CD4-positive, CD25-positive, alpha-beta regulatory T cell (primary cell): ENCODE measurements around the gene RAB7A. TPM values are rescaled to one million over a fixed set of nuclear protein-coding genes. Genes with fewer than 3 reads are reported as not detected.

ENCODE experiments used
- ATAC-seq, 2 donors: fragments of 150-1000 bp; cut with Tn5 transposase; one replicate each; pipeline ENCODE4 v1.10.0; 2021; ENCODE audit warnings: low read depth in 2 of 2, moderate number of reproducible peaks in 2 of 2, moderate library complexity in 1 of 2
- DNase-seq, 3 donors: peaks; one replicate each; pipeline versions ENCODE4 v3.0.0 to v3.0.0-alpha.2; 2012 to 2022; ENCODE audit warnings: mixed read lengths in 1 of 3
- H3K27ac ChIP-seq: one replicate; pipeline ENCODE4 v1.7.0; 2013; ENCODE audit warnings: mild to moderate bottlenecking, low read length; ENCODE audit not compliant: insufficient read depth, poor library complexity, severe bottlenecking
- H3K27me3 ChIP-seq: one replicate; pipeline ENCODE4 v1.7.0; 2013; ENCODE audit warnings: low read length; ENCODE audit not compliant: control insufficient read depth, insufficient read depth
- H3K36me3 ChIP-seq: one replicate; pipeline ENCODE4 v1.7.0; 2013; ENCODE audit warnings: mild to moderate bottlenecking, low read length, moderate library complexity; ENCODE audit not compliant: control insufficient read depth, insufficient read depth
- H3K4me1 ChIP-seq: 2 replicates; pipeline ENCODE4 v1.7.0; 2013; ENCODE audit warnings: mild to moderate bottlenecking, low read length; ENCODE audit not compliant: insufficient read depth, control insufficient read depth, poor library complexity, severe bottlenecking
- H3K4me3 ChIP-seq: one replicate; pipeline ENCODE4 v1.7.0; 2013; ENCODE audit warnings: low read depth, mild to moderate bottlenecking, low read length, moderate library complexity
- H3K9me3 ChIP-seq, 2 experiments: 1 replicate in 1 of 2; 2 replicates in 1 of 2; pipeline ENCODE4 v1.7.0; 2013; ENCODE audit warnings: low read length in 2 of 2, mild to moderate bottlenecking in 1 of 2, moderate library complexity in 1 of 2; ENCODE audit not compliant: control insufficient read depth in 2 of 2
- H3K27ac Mint-ChIP-seq, 3 donors: one replicate each; pipeline ENCODE4 v1.8.0; 2020 to 2022; ENCODE audit warnings: mild to moderate bottlenecking in 3 of 3, mixed read lengths in 3 of 3, moderate library complexity in 2 of 3
- H3K27me3 Mint-ChIP-seq: one replicate; pipeline ENCODE4 v1.8.0; 2022; ENCODE audit warnings: mild to moderate bottlenecking, mixed read lengths
- H3K36me3 Mint-ChIP-seq: one replicate; pipeline ENCODE4 v1.8.0; 2020; ENCODE audit warnings: mixed read lengths
- H3K4me1 Mint-ChIP-seq, 4 donors: one replicate each; pipeline ENCODE4 v1.8.0; 2020 to 2022; ENCODE audit warnings: mixed read lengths in 4 of 4, mild to moderate bottlenecking in 1 of 4
- H3K4me3 Mint-ChIP-seq, 4 donors: one replicate each; pipeline ENCODE4 v1.8.0; 2020 to 2022; ENCODE audit warnings: mild to moderate bottlenecking in 4 of 4, mixed read lengths in 4 of 4, moderate library complexity in 3 of 4
- H3K9me3 Mint-ChIP-seq, 7 donors: one replicate each; pipeline ENCODE4 v1.8.0; 2020 to 2022; ENCODE audit warnings: mixed read lengths in 7 of 7, mild to moderate bottlenecking in 3 of 7, moderate library complexity in 2 of 7
- polyA plus RNA-seq, 4 donors: library from polyadenylated mRNA; unstranded; fragments of 300-500 nt; fragmentation: Illumina TruSeq; gene quantifications; one replicate each; pipeline ENCODE4 v1.2.3, GENCODE V29; 2021
- total RNA-seq: library from RNA; stranded (reverse); gene quantifications from one replicate; pipeline ENCODE4 v1.2.3, GENCODE V29; 2022

RAB7A gene
- total and polyA plus RNA-seq, 5 donors from 2014 or later = 156 to 200 (median 180) TPM

- H3K4me1 ChIP-seq = peaks cover 38% of the 10 kb centered on the region
- H3K4me1 Mint-ChIP-seq = peaks cover 23 to 94% (median 79%) of the 10 kb centered on the region in 4 donors
Measured at GRCh38 chr3:128783774-128784173, 57.8 kb downstream of the RAB7A start.

GRCh38 chr3:128784232-128784631 lies 58.2 kb downstream of the RAB7A start:
- Histone ChIP-seq H3K27me3 (no peaks in the 10 kb centered on the region), H3K27ac (no peak overlapping the region), H3K4me1 (peaks cover 42% of the 10 kb centered on the region), H3K36me3 (no peaks in the 10 kb centered on the region), H3K4me3 (no peak overlapping the region), H3K9me3 (no peaks in the 10 kb centered on the region)
- DNase-seq = peak in 2 of 3 donors; percentile 43 to 46
- H3K36me3 Mint-ChIP-seq = no peaks in the 10 kb centered on the region
- peaks cover 24 to 94% (median 78%) of the 10 kb centered on the region in 4 donors for H3K4me1 Mint-ChIP-seq
- H3K9me3 Mint-ChIP-seq = no peaks in the 10 kb centered on the region
- peak; percentile 54 to 74 for ATAC-seq
- H3K27me3 Mint-ChIP-seq = no peaks in the 10 kb centered on the region
- peak overlapping the region; percentile 75 to 83 (median 82) for H3K27ac Mint-ChIP-seq
- peak overlapping the region in 1 of 4 donors; percentile 3 for H3K4me3 Mint-ChIP-seq

More at GRCh38 chr3:128783774-128784173, 57.8 kb downstream of the RAB7A start:
- Histone ChIP-seq H3K27me3 (no peaks in the 10 kb centered on the region), H3K27ac (no peak overlapping the region), H3K9me3 (no peaks in the 10 kb centered on the region), H3K4me3 (no peak overlapping the region), H3K36me3 (no peaks in the 10 kb centered on the region)
- no peak overlapping the region for H3K4me3 Mint-ChIP-seq
- no peaks in the 10 kb centered on the region for H3K9me3 Mint-ChIP-seq
- no peaks in the 10 kb centered on the region for H3K36me3 Mint-ChIP-seq
- ATAC-seq (no peak), DNase-seq (no peak)
- H3K27me3 Mint-ChIP-seq = no peaks in the 10 kb centered on the region
- H3K27ac Mint-ChIP-seq = peak overlapping the region; percentile 75 to 83 (median 82)

- H3K27ac ChIP-seq = no peak overlapping the region
- Mint-ChIP-seq H3K9me3 (no peaks in the 10 kb centered on the region), H3K4me3 (no peak overlapping the region), H3K4me1 (peaks cover 24 to 94% (median 76%) of the 10 kb centered on the region in 4 donors), H3K27me3 (no peaks in the 10 kb centered on the region), H3K27ac (peak overlapping the region; percentile 75 to 83 (median 82)), H3K36me3 (no peaks in the 10 kb centered on the region)
- H3K4me3 ChIP-seq = no peak overlapping the region
- no peaks in the 10 kb centered on the region for H3K27me3 ChIP-seq
- H3K4me1 ChIP-seq = peaks cover 46% of the 10 kb centered on the region
- DNase-seq (no peak), ATAC-seq (no peak)
- H3K36me3 ChIP-seq = no peaks in the 10 kb centered on the region
- no peaks in the 10 kb centered on the region for H3K9me3 ChIP-seq
Measured at GRCh38 chr3:128784843-128785242, 58.9 kb downstream of the RAB7A start.

GRCh38 chr3:128786434-128787020 lies 60.5 kb downstream of the RAB7A start:
- Mint-ChIP-seq H3K4me3 (peak overlapping the region in 1 of 4 donors; percentile 32), H3K36me3 (no peaks in the 10 kb centered on the region), H3K4me1 (peaks cover 22 to 94% (median 69%) of the 10 kb centered on the region in 4 donors), H3K27ac (peak overlapping the region; percentile 89 to 100 (median 95)), H3K9me3 (no peaks in the 10 kb centered on the region), H3K27me3 (no peaks in the 10 kb centered on the region)
- DNase-seq (no peak), ATAC-seq (no peak)
- Histone ChIP-seq H3K36me3 (no peaks in the 10 kb centered on the region), H3K9me3 (no peaks in the 10 kb centered on the region), H3K4me1 (peaks cover 61% of the 10 kb centered on the region), H3K27me3 (no peaks in the 10 kb centered on the region), H3K27ac (peak overlapping the region; percentile 81), H3K4me3 (peak overlapping the region; percentile 77)

GRCh38 chr3:128787256-128788253 lies 61.6 kb downstream of the RAB7A start:
- H3K4me1 ChIP-seq = peaks cover 63% of the 10 kb centered on the region
- Mint-ChIP-seq H3K27me3 (no peaks in the 10 kb centered on the region), H3K4me1 (peaks cover 26 to 95% (median 68%) of the 10 kb centered on the region in 4 donors), H3K4me3 (peak overlapping the region; percentile 39 to 86 (median 74)), H3K9me3 (no peaks in the 10 kb centered on the region), H3K27ac (peak overlapping the region; percentile 89 to 100 (median 95)), H3K36me3 (no peaks in the 10 kb centered on the region)
- DNase-seq (peak in 2 of 3 donors; percentile 11 to 55), ATAC-seq (peak; percentile 54 to 63)
- H3K4me3 ChIP-seq = peak overlapping the region; percentile 77
- H3K9me3 ChIP-seq = no peaks in the 10 kb centered on the region
- no peaks in the 10 kb centered on the region for H3K36me3 ChIP-seq
- H3K27me3 ChIP-seq = no peaks in the 10 kb centered on the region
- peak overlapping the region; percentile 81 for H3K27ac ChIP-seq

GRCh38 chr3:128788268-128788869 lies 62.4 kb downstream of the RAB7A start:
- Mint-ChIP-seq H3K27me3 (no peaks in the 10 kb centered on the region), H3K4me1 (peaks cover 26 to 95% (median 64%) of the 10 kb centered on the region in 4 donors), H3K36me3 (no peaks in the 10 kb centered on the region), H3K4me3 (peak overlapping the region; percentile 69 to 88 (median 82)), H3K9me3 (no peaks in the 10 kb centered on the region), H3K27ac (peak overlapping the region; percentile 89 to 100 (median 95))
- DNase-seq (no peak), ATAC-seq (no peak)
- Histone ChIP-seq H3K27ac (peak overlapping the region; percentile 81), H3K4me1 (peaks cover 61% of the 10 kb centered on the region), H3K27me3 (no peaks in the 10 kb centered on the region), H3K9me3 (no peaks in the 10 kb centered on the region), H3K4me3 (peak overlapping the region; percentile 77), H3K36me3 (no peaks in the 10 kb centered on the region)

- Mint-ChIP-seq H3K27me3 (no peaks in the 10 kb centered on the region), H3K27ac (peak overlapping the region; percentile 38 to 84 (median 79)), H3K9me3 (no peaks in the 10 kb centered on the region), H3K36me3 (peaks cover 24% of the 10 kb centered on the region), H3K4me1 (peaks cover 14 to 73% (median 35%) of the 10 kb centered on the region in 4 donors), H3K4me3 (peak overlapping the region in 3 of 4 donors; percentile 11 to 54 (median 48))
- Histone ChIP-seq H3K27ac (peak overlapping the region; percentile 45), H3K4me1 (peaks cover 39% of the 10 kb centered on the region), H3K4me3 (peak overlapping the region; percentile 2), H3K36me3 (peaks cover 32% of the 10 kb centered on the region), H3K9me3 (no peaks in the 10 kb centered on the region), H3K27me3 (no peaks in the 10 kb centered on the region)
- ATAC-seq = peak; percentile 51 to 62
- peak in 1 of 3 donors; percentile 50 for DNase-seq
Measured at GRCh38 chr3:128794067-128794768, 68.2 kb downstream of the RAB7A start.
